Measurements from ENCODE around the gene FNDC8.
"Not testable (repeated sequence)": the region's sequence is repeated elsewhere in the genome, so short reads cannot be mapped to it uniquely, and the experiment has no call there.

Gene FNDC8

GRCh38 chr17:35171834-35172233, 50.4 kb downstream of the FNDC8 start:
- no peak for DNase-seq (ENCODE audit: low spot score)

- not testable (repeated sequence) for DNase-seq (ENCODE audit: low spot score)
Observed at GRCh38 chr17:35172321-35172720, 50.9 kb downstream of the FNDC8 start.

GRCh38 chr17:35174835-35175334, 53.5 kb downstream of the FNDC8 start:
- no peak for DNase-seq (ENCODE audit: low spot score)

GRCh38 chr17:35175638-35176415, 54.4 kb downstream of the FNDC8 start:
- no peak for DNase-seq (ENCODE audit: low spot score)

- no peak for DNase-seq (ENCODE audit: low spot score)
Observed at GRCh38 chr17:35176897-35177296, 55.5 kb downstream of the FNDC8 start.

- DNase-seq (ENCODE audit: low spot score) = not testable (repeated sequence)
Observed at GRCh38 chr17:35179379-35179778, 58.0 kb downstream of the FNDC8 start.

Measured in AG08395 (cell line).